Left ventricle myocardium superior (tissue), 1 donor: Measurements from ENCODE around the gene CEP350. TPM values are rescaled to one million over a fixed set of nuclear protein-coding genes. Genes with fewer than 3 reads are reported as not detected.

ENCODE experiments used
- ATAC-seq: fragments of 200-7000 bp; cut with Tn5 transposase; one replicate; pipeline ENCODE4 v1.9.1; 2020; ENCODE audit warnings: mild to moderate bottlenecking, moderate library complexity
- DNase-seq: peaks from one replicate; pipeline ENCODE4 v3.0.0-alpha.2; 2020
- intact Hi-C: fragments of 100-400 bp; cut with micrococcal nuclease; formaldehyde crosslinking; loops from one replicate; pipeline ENCODE4 v1.11.0; 2022
- total RNA-seq: library from RNA; stranded (reverse); fragmentation: NEBNext Ultra II Directional; extraction: Animal tissue kit (Norgen Biotek cat#: 25700); gene quantifications from one replicate; pipeline ENCODE4 v1.2.1, GENCODE V29; 2021
- donor health status: DM: no; HTN: yes; CAD: no; lungs with severe emphysema.

Gene CEP350
- total RNA-seq, 1 donor from 2014 or later: 31.7 TPM

GRCh38 chr1:180043785-180044184, 89.2 kb downstream of the CEP350 start:
- intact Hi-C loops: no loop called here
- ATAC-seq (no peak), DNase-seq (no peak)

GRCh38 chr1:180046674-180047073, 92.1 kb downstream of the CEP350 start:
- DNase-seq (no peak), ATAC-seq (no peak)
- intact Hi-C loops: no loop called here

DNA sequence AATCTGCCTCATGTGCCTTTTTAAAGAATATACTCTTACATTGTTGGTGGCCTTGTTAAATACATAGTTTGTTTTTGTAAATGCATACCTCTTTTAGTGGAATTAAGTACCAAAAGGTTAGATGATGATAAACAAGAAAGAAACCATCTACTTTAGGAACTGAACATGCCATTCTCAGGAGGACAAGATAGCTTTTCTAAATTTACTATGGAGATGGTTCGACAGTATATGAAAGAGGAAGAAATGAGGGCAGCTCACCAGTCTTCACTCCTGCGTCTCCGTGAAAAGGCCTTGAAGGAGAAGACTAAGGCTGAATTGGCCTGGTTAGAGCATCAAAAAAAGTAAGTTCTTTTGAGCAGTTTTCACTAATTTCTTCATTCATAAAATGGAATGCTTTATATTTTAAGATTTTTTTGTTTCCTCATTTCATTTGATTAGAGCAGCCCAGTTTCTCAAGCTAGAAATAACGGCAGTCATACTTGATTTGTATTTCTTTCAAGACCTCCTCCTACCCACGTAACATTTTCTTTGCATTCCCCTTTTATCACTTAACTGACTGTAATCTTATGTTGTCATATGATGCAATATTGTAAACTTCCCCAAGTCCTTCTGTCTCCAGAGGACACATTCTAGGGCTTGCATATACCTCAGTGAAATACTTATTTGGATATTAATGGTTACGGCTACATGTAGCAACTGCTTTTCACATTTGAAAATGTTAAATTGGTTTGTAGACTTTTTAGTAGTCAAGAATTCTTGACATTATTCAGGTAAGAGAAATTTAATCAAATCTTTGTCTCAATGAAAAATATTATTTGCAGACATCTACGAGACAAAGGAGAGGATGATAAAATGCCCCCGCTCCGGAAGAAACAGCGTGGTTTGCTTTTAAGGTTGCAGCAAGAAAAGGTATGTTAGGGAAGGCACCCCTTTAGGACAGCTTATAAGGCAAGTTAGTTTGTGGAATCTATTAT, 99.3 kb downstream of the CEP350 start:
- DNase-seq: no peak
- intact Hi-C loops: no loop called here
- ATAC-seq: no peak

DNA sequence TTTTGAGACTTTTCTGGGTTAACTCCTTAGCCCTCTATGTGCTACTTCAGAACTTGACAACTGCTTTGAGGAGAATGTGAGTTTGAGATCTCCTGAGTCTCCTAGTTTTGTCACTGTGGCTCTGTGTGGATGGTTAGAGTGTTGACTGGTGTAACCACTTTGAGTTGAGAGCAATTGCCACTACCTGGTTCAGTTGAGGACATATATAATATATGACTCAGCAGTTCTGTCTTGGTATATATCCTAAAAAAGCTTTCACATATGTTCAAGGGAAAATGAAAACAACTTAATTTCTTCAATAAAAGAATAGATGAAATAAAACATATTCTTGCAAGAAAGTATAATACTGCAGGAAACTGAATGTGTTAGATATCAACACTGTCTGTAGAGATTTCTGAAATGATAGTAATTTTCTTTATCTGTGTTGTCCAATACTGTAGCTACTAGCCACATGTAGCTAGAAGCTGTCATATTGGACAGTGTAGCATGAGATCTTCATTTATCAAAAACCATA, 103.3 kb downstream of the CEP350 start:
- DNase-seq (no peak), ATAC-seq (no peak)
- intact Hi-C loops: no loop called here

DNA sequence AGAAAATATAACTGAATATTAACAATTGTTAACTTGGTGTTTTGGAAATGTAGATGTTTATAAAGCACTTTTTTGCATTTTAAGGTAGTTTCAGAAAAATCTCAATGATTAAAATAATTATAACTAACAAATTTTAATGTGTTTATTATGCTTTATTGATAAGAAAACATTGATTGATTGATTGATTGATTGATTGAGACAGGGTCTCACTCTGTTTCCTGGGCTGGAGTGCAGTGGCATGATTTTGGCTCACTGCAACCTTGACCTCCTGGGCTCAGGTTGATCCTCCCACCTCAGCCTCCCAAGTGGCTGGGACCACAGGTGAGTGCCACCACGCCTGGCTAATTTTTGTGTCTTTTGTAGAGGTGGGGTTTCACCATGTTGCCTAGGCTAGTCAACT, 106.4 kb downstream of the CEP350 start:
- no peak for ATAC-seq
- no peak for DNase-seq

GRCh38 chr1:180062452-180062971, 107.9 kb downstream of the CEP350 start:
- DNase-seq (no peak), ATAC-seq (no peak)
- intact Hi-C loops: loop anchor here (10.0 kb wide), 1 partner anchor 48 kb away; no protein-coding TSS in a partner anchor

More for the DNA sequence above, 106.4 kb downstream of the CEP350 start:
- intact Hi-C loops: loop anchor here (10.0 kb wide), 1 partner anchor 46 kb away; no protein-coding TSS in a partner anchor

DNA sequence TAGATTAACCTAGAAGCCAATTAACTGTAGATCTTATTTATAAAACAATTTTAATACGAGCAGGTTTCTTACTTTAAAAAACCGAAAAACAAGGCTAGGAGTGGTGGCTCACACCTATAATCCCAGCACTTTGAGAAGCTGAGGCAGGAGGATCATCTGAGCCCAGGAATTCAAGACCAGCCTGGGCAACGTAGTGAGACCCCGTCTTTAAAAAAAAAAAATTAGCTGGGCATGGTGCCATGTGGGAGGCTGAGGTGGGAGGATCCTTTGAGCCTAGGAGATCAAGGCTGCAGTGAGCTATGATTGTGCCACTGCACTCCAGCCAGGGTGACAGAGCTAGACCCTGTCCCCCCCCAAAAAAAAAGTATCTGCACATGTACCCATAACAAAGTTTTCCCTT, 110.8 kb downstream of the CEP350 start:
- intact Hi-C loops: loop anchor here (10.0 kb wide), 1 partner anchor 51 kb away; no protein-coding TSS in a partner anchor
- ATAC-seq: no peak
- no peak for DNase-seq

DNA sequence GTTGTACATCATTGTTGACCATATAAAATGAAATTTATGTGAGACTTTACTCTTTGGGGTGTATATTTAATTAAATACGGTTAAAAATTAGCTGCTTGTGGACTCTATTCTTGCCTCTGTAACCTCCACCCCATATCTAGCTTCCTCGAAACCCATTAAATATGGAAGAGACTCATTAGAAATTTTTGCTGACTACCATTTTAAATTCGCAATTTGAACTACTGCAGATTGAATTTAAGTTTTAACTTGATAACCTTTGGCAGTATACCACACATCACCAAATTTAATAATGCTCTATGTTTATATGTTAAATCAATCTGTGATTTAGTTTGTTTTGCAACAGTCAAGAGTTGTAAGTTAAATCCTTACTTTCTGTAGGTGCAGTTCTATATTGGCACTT, 111.5 kb downstream of the CEP350 start:
- intact Hi-C loops: loop anchor here (10.0 kb wide), 1 partner anchor 51 kb away; no protein-coding TSS in a partner anchor
- ATAC-seq: no peak
- DNase-seq: no peak

DNA sequence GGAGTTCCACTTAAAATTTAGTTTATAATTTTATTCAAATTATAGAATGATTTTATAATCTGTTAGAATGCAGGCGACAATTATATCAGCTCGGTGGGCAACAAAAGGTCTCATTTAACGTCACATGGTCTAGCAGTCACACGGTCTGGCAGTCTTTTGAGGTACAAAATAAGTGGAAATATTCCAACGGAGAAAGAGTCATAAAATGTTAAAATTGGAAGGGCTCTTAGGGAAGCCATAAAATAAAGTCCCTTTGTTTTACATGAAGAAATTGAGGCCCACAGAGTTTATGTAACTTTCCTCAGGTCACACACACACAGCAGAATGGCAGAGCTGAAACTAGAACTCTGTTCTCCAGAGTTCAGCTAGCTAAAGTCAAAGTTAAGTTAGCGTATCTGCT, 115.7 kb downstream of the CEP350 start:
- no peak for ATAC-seq
- intact Hi-C loops: no loop called here
- no peak for DNase-seq

DNA sequence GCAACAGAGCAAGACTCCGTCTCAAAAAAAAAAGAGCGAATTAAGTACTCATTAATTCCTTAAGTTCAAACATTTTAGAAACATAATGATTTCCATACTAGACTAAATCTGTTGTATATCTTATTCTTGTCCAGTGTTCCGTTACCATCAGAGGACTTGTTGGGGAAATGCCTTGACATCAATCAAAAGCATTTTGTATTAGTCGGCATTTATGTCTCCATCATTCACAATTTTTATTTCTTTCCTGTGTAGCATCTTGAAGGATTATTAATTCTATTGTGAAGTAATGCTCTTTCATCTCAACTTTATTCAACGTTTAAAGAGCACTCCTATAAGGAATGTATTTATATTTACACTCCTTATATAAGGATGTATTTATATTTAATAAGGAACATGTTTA, 117.1 kb downstream of the CEP350 start:
- no peak for DNase-seq
- ATAC-seq: no peak
- intact Hi-C loops: no loop called here

DNA sequence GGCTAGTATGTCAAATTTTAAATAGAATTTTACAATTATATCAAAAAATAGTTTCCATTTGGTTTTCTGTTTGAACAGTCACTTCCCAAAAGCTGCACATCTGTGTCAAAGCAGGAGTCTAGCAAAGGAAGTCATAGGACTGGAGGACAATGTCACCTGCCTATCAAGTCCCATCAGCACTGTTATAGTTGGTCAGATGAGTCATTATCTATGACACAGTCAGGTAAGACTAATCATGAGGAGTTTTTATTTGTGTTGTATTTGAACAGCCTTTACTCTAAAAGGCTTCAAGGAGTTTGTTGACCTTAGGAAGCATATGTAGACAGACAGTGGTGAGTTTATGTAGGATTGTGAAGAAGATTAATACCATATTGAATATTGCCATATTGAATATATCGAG, 125.8 kb downstream of the CEP350 start:
- DNase-seq (no peak), ATAC-seq (no peak)
- intact Hi-C loops: no loop called here

DNA sequence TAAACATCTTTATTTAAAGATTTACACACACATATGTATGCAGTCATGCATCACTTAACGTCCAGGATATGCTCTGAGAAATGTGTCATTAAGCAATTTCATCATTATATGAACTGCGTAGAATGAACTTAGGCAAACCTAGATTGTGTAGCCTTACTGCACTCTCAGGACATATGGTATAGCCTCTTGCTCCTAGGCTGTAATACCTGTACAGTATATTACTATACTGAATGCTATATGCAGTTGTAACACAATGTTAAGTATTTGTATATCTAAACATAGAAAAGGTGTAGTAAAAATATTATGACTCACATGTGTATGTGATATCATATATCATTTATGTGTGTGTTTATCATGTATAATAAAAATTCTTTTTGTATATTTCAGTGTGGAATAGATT, 126.9 kb downstream of the CEP350 start:
- ATAC-seq: no peak
- intact Hi-C loops: no loop called here
- no peak for DNase-seq

GRCh38 chr1:180083164-180083563, 128.6 kb downstream of the CEP350 start:
- intact Hi-C loops: no loop called here
- ATAC-seq: no peak
- no peak for DNase-seq

DNA sequence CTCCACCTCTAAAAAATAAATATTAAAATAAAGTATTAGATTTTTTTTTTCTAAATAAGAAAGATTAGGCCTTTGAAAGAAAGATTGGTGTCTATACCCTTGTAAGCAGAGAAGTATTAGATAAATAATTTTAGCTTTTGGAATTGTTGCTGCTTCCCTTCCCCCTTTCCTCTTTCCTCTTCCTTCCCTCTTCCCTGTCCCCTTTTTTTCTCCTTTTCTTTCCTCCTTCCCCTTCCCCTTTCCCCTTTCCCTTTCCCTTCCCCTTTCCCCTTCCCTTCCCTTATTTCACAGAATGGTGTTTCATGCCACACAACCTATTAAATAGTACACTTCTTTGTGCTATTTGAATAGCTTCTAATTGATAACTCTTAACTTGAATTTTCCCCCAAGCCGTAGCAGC, 130.3 kb downstream of the CEP350 start:
- ATAC-seq (no peak), DNase-seq (no peak)
- intact Hi-C loops: no loop called here

- no peak for DNase-seq
- intact Hi-C loops: no loop called here
These were observed 130.7 kb downstream of the CEP350 start for GRCh38 chr1:180085331-180085730.

DNA sequence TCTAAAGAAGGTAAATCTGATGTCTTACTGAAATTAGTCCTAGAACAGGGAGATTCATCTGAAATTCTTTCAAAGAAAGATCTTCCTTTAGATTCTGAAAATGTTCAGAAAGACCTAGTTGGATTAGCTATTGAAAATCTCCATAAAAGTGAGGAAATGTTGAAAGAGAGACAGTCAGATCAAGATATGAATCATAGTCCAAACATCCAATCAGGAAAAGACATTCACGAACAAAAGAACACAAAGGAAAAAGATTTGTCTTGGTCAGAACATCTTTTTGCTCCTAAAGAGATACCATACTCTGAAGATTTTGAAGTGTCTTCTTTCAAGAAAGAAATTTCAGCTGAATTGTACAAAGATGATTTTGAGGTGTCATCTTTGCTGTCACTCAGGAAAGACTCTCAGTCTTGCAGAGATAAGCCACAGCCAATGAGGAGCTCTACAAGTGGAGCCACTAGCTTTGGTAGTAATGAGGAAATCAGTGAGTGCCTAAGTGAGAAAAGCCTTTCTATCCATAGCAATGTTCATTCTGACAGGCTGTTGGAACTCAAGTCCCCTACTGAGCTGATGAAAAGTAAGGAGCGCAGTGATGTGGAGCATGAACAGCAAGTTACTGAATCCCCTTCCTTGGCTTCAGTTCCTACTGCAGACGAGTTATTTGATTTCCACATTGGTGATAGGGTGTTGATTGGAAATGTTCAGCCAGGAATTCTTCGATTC, 138.5 kb downstream of the CEP350 start:
- intact Hi-C loops: no loop called here
- DNase-seq (no peak), ATAC-seq (no peak)

More at GRCh38 chr1:180085331-180085730, 130.7 kb downstream of the CEP350 start:
- no peak for ATAC-seq

GRCh38 chr1:180094705-180095295, 140.2 kb downstream of the CEP350 start:
- ATAC-seq (no peak), DNase-seq (no peak)
- intact Hi-C loops: no loop called here

GRCh38 chr1:180096584-180097325, 142.1 kb downstream of the CEP350 start:
- ATAC-seq: no peak
- intact Hi-C loops: no loop called here
- DNase-seq: no peak

- intact Hi-C loops: no loop called here
- DNase-seq (no peak), ATAC-seq (no peak)
These were observed 142.7 kb downstream of the CEP350 start for GRCh38 chr1:180097326-180097605.
